Stimulated activated CD4-positive, alpha-beta T cell treated with anti-CD3 and anti-CD28 coated beads, TNF-alpha, amount 100 ng/mL, for 1 hour (primary cell): ENCODE measurements around the gene SLC25A29.
"Not testable (repeated sequence)": the region's sequence is repeated elsewhere in the genome, so short reads cannot be mapped to it uniquely, and the experiment has no call there.

Source experiments
- DNase-seq, 3 donors: peaks; one replicate each; pipeline ENCODE4 v3.0.0-alpha.2; 2020; ENCODE audit warnings: low read depth in 3 of 3, low spot score in 1 of 3

SLC25A29 gene

DNA sequence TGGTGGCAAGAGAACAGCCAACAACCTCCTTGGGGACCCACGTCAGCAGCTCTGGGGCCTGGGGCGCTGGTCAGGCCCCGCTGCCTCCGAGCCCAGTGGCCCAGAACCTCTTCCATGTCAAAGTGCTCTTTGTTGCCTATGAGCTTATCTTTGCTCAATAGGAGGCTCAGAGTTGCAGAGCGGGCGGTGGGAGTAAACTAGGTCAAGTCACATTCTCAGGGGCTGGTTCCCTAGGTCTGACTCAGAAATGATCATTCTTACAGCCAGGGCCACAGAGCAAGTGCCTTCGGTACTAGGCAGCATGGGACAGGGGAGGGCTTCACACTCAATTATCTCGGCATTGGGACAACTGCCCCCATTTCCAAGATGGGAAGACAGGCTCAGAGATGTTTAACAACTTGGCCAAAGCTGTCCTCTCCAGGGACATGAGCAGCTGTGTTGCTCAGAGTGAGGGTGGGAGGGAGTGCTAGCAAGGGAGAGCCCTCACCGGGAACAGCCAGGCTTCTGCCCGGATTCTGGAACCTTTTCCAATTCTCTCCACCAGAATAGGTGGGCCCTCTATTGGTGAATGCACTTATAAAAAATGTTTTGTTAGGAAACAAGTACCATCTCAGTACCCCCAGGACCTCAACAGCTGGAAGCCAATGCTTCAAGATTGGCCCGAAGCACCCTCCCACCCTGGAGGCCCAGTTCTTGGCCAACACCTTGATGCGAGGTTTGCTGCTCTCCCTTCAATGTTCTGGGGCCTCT lies 11.9 kb downstream of the SLC25A29 start:
- DNase-seq = no peak

DNA sequence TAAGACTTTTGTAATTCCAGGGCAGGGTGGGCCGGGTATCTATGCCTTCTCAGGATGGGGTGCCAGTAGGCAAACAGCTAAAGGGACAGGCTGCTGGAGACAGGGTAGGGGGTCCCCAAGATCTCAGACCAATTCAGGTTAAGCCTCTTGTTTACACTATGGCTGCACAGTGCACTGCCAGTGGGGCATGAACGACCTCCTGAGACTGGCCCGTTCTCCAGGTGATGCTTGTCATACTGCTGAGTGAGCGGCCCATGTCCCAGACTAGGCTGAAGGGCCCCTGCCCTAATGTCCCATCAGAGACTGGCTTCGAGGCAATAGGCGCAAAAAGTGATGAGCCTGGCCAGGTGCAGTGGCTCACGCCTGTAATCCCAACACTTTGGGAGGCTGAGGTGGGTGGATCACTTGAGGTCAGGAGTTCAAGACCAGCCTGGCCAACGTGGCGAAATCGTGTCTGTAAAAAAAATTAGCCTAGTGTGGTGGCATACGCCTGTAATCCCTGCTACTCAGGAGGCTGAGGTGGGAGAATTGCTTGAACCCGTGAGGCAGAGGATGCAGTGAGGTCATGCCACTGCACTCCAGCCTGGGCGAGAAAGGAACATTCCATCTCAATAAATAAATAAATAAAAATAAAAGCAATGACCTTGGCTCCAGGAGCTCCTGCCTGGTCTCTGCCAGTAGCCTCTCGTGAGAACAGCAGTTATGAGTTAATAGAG lies 12.6 kb downstream of the SLC25A29 start:
- DNase-seq = no peak

DNA sequence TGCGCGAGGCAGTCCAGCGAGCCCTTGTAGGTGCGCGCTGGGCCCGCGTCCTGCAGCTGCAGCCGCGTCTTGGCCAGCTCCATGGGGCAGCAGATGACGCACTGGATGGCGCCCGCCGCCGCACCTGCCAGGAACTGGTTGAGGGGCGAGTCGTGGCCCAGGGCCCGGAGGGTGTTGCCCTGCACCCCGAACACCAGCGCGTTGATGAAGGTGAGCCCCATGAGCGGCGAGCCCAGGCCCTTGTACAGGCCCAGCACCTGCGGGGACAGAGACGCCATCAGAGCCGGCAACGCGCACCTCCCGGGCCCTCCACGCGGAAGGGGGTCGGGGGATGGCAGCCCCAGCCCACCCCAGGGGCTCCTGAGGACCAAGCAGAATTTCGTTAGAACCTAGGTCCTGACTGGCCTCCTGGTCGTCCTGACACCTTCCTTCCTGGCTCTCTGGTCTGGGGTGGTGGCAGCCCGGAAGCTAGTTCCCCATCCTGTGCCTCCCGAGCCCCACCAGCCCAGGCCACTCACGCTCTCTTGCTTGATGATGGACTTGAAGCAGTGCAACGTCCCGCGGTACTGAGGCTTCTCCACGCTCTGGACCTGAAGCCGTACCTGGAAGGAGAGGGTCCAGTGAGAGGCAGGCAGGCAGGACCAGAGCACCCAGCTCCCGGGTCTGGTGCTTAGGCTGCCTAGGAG lies 13.3 kb downstream of the SLC25A29 start:
- no peak for DNase-seq

DNA sequence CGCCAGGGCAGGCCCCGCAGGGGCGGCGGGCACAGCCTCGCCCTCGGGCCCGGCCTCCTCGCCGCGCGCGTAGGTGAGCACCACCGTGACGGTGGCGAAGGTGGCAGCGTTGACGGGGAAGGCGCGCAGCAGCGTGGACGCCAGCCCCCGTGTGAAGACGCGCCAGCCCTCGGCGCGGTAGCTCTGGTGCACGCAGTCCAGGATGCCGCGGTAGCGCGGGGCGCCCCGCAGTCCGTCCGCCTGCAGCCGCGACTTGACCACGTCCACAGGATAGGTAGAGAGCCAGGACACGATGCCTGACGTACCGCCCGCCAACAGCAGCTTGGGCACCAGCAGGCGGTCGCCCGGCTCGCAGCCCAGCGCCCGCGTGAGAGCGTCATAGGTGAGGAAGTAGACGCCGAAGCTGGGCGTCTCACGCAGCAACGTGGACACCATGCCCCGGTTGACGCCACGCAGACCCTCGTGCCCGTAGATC lies 13.9 kb downstream of the SLC25A29 start:
- no peak for DNase-seq

DNA sequence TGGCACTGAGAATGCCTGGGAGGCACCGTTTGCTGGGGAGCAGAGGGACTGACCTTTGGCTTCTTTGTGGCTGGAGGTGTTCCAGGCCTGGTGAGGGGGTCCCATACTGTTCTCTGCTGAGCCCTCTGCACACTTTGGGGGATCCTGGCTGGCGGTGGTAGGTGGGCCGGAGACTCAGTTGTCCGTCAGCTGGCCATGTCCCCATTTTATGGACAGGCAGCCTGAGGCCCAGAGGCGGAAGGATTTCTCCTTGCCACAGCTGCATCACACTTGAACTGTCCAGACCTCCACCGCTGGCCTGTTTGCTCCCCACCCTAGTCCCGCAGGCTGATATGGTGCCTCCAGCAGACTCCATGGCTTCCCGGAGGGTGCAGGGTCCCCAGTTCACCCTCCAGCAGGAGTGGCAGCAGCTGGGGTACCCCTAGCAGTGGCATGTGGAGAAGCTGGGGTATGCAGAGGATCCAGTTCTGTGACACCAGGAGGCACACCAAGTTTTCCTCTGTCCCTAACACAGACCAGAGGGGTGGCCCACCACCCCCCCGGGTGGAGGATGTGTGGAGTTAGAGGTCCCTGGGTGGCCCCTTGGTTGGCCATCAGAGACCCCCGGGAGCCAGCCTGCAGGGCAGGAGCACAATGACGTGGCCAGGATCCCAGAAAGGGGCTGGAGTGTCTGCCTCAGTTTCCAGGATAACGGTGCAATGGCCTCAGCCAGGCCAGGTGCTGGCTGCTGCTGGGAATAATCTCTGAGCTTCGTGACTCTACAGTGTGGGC lies 14.8 kb downstream of the SLC25A29 start:
- no peak for DNase-seq

DNA sequence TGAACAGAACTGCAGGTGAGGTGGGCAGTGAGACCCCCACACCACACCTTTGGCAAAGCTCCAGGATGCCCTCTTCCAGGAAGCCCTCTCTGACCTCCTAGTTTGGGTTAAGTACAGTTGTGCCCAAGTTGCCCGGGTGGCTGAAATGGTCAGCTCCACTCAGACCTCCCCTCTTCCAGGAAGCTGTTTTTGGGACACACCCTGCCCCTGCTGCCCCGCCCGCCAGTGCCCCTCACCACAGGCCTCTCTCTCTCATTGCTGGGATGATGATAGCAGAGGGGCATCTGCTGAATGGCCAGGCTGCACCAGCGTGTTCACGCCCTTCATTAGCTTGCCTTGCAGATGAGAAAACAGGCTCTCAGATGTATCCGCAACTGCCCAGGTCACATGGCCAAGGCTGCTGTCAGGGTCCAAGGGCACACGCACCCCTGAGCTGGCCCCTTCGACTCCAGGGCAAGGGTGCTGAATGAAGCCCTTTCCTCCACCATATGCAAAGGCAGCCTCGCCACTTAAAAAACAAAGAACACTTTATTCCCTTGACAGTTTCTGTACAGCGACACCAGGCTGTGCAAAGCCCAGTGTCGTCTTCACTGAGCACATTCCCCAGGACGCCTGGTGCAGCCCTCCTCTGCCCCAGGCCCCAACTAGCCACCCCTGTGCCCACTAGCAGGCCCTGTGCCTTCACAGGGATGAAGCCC lies 15.5 kb downstream of the SLC25A29 start:
- DNase-seq = no peak

DNA sequence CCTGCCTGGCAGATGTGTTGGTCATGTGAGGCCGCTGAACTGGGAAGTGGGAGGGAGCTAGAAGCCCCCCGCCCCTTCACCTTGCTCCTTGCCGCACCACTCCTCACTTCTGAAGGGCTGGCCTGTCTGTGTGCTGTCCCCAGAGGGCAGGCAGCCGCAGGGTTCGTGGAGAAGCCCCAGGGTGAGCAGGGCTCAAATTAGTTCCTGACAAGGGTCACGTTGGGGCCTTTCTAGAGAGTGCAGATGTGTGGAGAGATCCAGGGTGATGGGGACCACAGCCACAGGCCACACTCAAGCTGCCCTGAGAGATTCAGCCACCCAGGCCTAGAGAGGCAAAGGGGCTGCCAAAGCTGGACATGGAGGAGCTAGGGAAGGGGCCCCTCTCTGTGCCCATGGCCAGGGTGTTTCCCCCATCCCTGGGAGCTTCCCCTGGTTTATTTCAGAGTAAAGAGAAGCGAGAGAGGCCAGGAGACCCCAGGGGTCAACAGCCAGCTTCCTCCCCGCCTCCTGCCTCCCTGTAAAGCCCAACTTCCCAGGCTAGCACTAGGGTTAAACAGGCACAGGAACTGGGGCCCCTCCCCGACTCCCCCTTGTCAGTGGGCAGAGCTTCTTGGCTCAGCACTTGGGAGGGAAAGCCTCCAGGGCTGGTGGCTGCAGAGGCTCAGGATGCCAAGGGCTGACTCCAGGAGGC lies 16.2 kb downstream of the SLC25A29 start:
- no peak for DNase-seq

DNA sequence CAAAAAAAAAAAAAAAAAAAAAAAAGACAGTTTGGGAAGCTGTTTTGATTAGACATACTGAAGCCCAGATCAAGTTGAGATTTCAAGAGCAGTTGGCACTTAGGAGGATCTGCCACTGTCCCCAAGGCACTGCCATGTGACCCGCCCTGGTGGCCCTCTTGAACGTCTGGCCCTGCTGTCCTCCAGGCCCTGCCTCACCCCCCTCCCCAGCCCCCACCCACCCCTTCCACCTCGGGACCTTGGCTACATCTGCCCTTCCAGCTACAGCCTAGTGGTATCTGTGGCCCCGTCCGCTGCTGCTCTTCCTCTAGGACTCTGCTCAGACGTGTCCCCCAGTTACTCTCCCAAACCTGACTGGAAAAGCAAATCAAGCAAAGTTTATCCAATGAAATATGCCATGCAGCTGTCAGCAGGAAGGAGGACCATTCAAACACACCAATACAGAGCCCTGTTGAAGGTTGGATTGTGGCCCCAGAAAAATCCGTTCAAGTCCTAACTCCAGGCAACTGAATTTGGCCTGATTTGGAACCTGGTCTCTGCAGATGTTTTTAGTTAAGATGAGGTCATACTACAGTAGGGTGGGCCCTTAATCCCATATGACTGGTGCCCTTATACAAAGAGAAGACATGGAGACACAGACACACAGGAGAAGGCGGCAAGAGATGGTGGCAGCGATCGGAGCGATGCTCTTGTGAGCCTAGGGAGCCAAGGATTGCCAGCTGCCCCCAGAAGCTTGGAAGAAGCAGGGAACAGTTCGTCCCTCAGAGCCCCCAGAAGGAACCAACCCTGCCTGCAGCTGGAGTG lies 17.7 kb downstream of the SLC25A29 start:
- DNase-seq = no peak

DNA sequence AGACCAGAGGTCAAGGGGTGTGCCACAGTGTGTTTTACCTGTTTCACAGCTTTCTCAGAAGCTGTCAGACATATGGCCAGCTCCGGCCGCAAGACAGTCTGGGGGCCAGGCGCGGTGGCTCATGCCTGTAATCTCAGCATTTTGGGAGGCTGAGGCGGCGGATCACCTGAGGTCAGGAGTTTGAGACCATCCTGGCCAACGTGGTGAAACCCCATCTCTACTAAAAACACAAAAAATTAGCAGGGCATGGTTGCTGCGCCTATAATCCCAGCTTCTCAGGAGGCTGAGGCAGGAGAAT lies 18.3 kb downstream of the SLC25A29 start:
- DNase-seq = not testable (repeated sequence)

DNA sequence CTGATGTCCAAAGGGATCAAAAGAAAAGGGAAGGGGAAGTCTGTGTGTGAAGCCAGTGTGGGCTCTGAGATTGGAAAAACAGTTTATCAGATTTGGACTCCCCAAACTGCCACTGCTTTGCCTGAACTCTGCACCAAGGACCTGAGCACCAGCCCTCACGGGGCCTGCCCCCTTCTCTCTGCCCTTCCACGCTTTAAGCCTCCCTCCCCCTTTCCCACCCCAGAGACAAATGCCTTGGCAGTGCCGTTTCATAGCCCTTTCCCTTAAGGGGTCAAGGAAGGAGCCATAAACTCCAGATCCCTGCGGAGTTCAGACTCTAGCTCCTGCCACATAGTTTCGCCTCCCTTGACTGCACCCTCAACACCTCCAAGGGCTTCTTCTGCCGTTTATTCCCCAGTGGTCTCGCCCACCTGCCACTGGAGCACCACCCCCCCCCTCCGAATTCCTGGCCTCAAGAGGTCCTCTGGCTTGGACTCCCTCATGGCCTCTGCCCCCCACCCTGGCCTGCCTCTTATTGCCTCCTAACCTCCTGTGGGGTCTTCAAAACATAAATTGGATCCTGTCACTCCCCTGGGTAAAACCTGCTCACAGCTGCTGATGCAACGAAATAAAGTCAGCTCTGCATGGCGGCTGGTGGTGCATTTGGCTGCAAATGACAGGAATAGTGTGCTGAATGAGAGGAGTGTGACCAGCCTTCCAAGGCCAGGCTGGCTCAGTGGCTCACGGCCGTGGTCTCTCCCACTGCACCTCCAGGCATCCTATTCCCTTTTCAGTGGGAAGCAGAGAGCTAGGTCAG lies 18.8 kb downstream of the SLC25A29 start:
- DNase-seq = no peak

DNA sequence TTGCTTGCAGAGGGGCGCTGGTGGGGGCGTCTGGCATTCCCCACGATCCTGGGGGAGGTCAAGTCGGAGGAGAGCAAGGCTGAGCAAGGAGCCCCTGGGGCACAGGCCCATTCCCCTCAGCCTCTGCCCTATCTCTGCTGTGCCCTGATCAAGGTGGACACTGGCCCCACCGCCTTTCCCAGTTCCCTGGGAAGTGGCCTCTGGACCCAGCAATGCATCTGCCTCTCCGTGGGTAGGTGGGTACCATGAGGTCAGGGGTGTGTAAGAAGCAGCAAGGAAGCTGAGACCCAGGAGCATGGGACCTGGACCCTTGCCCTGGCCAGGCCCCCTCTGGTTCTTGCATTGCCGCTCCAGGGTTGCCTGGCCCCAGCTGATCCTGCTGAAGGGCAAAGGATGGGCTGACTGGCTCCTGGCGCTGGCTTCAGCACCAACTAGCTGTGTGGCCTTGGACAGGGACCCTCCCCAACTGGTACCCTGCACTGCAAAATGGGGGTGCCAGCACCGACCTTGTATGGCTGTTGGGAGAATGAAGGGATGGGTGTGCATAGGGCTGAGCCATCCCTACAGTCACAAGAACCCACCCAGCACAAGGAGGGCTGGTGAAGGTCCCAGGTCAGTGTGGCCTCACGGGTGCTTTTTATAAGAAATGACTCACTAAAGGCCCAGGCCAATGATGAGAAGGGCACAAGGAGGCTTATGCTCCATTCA lies 19.6 kb downstream of the SLC25A29 start:
- DNase-seq = no peak

DNA sequence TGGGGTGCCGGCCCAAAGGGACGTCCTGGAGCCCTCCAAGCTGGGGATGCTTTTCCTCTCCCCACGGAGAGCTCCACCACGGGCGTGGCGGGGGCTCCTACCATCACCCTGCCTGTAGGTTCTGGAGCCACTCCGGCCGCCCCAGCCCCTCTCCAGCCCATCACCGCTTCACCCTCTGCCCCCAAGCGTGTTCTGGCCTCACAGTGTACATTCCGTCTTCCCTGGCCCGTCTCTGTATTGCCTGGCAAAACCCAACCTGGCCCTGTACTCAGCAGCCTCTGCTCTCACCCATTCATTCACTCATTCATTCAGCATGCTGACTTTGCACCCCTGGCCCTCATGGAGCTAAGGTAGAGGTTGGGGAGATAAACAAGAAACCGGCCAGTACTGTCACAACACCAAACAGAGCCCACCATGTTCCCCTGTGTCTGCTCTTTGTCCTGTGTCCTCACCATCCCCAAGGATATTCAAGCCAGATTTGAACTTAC lies 20.3 kb downstream of the SLC25A29 start:
- DNase-seq = no peak

DNA sequence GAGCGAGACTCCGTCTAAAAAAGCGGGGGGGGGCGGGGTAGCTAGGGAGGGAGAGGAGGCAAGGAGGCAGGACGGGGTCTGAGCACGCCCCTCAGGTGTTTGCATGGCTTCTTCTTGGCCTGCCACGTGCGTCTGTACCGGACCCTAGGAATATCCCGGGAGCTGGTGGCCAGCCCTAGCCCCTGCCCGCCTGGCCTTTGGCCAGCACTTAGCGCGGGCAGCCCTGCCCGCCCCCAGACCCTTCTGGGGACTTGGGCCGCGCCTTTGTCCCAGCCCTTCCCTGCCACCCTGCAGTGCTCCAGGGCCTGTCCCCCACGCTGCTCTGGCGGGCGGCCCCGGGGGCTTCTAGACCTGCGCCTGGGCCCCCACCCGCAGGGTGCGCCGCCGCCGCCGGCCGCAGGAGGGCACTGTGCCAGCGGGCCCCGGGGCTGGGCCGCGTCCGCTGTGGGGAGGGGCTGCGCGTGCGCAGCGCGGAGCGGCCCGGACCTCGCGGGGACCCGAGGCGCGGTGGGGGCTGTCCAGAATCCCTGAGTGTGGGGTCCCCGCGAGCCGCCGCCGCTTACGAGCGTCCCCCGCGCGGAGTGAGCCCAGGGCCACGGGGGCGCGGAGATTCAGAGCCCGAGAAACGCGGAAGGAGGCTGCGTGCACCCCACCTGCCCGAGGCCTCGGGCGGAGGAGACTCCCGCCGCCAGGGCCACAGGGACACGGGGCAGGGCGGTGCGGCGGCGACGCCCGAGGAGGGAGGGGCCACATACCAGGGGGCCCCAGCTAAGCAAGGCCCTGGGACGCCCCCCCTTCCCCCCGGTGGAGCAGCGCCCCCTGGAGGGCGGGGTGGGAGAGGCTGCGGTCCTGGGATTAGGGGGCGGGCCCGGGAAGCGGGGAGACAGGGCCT lies 21.0 kb downstream of the SLC25A29 start:
- peak; percentile 43 to 78 (median 66) for DNase-seq

DNA sequence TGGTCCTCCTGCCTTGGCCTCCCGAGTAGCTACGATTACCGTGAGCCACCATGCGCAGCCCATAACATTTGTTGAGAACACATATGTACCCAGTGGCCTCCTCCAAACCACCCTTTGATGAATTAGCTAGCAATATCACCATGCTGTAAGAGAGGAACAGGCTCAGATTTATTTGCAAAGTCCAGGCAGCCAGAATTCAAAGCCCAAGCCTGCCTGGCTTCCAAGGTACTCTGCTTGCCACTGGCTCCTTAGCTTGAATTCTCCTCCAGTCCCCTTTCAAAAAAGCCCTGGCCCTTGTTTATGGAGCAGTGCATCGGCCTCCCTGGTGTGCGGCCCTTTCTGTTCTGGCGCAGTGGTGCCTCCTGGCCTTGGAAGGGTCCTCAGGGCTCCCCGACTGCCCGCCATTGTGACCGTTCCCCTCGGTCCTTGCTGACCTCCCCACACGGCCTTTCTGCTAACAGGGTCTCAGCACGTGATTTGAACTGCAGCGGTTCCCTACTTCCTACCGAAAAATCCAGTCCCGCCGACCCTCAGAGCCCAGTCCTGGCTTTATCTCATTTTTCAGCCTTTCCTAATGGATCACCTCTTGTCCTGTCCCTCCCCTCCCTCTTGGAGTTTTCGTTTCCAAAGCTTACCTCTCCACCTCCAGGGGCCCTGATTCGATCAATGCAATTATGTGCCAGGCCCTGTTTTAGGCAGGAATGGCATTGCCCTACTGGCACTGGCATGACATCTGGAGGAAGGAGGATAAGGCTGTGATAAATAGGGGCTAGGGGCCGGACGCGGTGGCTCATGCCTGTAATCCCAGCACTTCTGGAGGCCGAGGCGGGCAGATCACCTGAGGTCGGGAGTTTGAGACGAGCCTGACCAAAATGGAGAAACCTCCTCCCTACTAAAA lies 22.0 kb downstream of the SLC25A29 start:
- no peak for DNase-seq

DNA sequence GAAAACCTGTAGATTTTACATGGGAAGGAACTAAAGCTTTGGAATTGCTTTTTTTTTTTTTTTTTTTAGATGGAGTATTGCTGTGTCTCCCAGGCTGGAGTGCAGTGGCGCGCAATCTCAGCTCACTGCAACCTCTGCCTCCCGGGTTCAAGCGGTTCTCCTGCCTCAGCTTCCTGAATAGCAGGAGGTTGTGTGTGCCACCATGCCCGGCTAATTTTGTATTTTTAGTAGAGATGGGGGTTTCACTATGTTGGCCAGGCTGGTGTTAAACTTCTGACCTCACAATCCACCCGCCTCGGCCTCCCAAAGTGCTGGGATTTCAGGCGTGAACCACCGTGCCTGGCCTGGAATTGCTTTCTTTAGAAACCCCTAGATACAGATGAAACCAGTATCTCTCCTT lies 22.8 kb downstream of the SLC25A29 start:
- DNase-seq = not testable (repeated sequence)
